GM13976 (cell line): ENCODE data around the gene CALB2.
A peak's percentile ranks its signal among the peaks of the same experiment; 100 is the strongest.

Source experiments
- DNase-seq: peaks from one replicate; pipeline ENCODE4 v3.0.0; 2012; ENCODE audit warnings: low spot score
- in situ Hi-C: fragments of 300-500 bp; cut with MboI; formaldehyde crosslinking; loops from one replicate; pipeline ENCODE4 v1.12.0; 2022; ENCODE audit warnings: low sequenced_read_pairs, mixed read lengths, inconsistent platforms; ENCODE audit not compliant: unreplicated experiment
- TF ChIP-seq, protein P1 (sequence below): IDR thresholded peaks from 2 replicates; pipeline ENCODE4 v1.5.1; 2012; ENCODE audit warnings: borderline replicate concordance, mild to moderate bottlenecking; ENCODE audit not compliant: insufficient read depth; ENCODE audit errors: extremely low read depth, missing control alignments, control extremely low read depth

The CALB2 gene

DNA sequence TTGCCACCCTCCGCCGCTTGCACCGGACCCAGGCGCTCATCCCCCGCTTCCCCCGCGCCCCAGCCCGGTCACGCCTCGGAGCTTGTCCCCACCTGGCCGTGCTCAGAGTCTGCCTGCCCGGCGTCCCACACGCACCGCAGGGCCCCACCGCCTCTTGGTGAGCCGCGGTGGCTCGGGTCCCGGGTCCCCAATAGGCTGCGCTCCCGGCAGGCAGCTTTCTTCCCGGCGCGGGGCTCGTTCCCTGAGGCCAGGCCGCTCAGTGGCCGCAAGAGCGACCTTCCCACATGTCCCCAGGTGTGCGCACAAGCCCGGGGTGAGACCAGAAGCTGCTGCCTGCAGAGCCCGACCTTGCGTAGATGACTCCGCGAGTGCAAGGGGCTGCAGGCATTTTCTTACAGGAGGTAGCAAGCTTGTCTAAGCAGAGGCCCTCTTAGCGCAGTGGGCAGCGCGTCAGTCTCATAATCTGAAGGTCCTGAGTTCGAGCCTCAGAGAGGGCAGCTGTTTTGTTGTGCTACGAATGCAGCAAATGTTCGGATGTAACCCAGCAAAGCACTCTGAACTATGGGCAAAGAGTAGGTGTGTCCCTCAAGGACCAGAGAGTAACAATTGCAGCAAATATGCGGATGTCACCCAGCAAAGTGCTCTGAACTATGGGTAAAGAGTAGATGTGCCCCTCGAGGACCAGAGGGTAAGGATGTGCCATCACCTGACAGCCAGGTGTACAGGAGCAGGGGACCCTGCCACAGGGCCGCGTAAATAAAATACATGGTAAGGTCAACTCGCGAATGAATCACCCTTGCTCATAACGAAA is 67.8 kb downstream of the CALB2 start:
- DNase-seq, result peak; percentile 71
- TF ChIP-seq, protein P1, sequence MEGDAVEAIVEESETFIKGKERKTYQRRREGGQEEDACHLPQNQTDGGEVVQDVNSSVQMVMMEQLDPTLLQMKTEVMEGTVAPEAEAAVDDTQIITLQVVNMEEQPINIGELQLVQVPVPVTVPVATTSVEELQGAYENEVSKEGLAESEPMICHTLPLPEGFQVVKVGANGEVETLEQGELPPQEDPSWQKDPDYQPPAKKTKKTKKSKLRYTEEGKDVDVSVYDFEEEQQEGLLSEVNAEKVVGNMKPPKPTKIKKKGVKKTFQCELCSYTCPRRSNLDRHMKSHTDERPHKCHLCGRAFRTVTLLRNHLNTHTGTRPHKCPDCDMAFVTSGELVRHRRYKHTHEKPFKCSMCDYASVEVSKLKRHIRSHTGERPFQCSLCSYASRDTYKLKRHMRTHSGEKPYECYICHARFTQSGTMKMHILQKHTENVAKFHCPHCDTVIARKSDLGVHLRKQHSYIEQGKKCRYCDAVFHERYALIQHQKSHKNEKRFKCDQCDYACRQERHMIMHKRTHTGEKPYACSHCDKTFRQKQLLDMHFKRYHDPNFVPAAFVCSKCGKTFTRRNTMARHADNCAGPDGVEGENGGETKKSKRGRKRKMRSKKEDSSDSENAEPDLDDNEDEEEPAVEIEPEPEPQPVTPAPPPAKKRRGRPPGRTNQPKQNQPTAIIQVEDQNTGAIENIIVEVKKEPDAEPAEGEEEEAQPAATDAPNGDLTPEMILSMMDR, result no peak
- in situ Hi-C loops, result loop anchor here (10.0 kb wide), 1 partner anchor 189 kb away; no protein-coding TSS in a partner anchor

DNA sequence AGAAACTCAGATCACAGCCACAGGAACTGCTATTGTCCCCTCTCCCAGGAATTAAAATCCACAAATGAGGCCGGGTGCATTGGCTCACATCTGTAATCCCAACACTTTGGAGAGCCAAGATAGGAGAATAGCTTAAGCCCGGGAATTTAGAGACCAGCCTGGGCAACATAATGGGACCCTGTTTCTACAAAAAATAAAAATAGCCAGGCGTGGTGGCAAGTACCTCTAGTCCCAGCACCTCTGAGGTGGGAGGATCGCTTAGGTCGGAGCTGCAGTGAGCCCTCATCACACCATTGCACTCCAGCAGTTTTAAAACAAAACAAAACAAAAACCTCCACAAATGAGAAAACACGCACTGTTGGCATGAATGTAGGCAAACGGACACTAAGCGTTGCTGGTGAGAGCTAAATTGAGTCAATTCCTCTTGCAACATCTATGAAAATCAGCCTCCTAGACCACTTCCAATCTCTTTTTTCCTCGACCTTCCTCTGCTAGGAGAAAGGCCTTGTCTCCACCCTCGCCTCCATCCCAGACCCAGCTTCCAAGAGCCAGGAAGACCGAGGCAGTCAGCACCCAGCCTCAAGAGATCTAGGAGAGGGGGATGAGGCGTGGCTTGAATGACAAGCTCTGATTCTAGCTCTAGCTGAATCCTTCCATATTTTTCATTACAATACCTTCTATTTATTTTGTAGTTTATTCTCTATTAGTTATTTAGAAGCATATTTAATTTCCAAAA is 68.5 kb downstream of the CALB2 start:
- in situ Hi-C loops, result loop anchor here (10.0 kb wide), 1 partner anchor 188 kb away; no protein-coding TSS in a partner anchor
- TF ChIP-seq, protein P1, result no peak

DNA sequence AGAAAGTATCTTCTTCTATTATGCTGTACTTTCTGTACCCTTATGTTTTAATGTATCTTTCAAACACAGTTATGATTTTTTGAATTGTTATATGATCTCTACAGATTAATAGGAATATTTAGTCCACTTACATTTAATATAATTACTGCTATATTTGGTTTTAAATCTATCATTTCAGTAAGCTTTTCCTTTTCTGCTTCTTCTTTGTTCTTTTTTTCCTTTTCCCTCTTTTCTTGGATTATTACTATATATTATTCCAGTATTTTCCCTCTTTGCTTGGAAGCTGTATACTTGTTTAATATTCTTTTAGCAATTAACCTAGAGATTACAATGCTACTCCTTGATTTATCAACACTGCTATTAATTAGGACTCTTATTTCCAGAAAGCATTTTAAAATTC is 69.9 kb downstream of the CALB2 start:
- in situ Hi-C loops, result loop anchor here (10.0 kb wide), 1 partner anchor 186 kb away; no protein-coding TSS in a partner anchor
- DNase-seq, result no peak
- TF ChIP-seq, protein P1, result no peak

More for the DNA sequence above, 68.5 kb downstream of the CALB2 start:
- DNase-seq, result no peak

DNA sequence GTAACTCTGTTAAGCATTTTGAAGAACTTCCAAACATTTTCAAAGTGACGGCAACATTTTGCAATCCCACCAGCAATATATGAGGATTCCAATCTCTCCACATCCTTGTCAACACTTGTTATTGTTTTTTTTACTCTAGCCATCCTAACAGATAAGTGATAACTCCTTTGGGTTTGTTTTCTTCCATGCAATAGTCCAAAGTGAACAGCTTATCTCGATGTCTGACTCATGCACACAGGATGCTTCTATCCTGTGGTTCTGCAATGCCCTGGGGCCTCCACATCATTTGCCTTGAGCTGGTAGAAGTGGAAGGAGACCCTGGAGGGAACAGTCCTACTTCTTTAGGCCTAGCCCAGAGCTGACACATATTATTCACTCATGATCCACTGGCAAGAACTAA is 70.4 kb downstream of the CALB2 start:
- DNase-seq, result no peak
- TF ChIP-seq, protein P1, result no peak
- in situ Hi-C loops, result loop anchor here (10.0 kb wide), 1 partner anchor 186 kb away; no protein-coding TSS in a partner anchor

DNA sequence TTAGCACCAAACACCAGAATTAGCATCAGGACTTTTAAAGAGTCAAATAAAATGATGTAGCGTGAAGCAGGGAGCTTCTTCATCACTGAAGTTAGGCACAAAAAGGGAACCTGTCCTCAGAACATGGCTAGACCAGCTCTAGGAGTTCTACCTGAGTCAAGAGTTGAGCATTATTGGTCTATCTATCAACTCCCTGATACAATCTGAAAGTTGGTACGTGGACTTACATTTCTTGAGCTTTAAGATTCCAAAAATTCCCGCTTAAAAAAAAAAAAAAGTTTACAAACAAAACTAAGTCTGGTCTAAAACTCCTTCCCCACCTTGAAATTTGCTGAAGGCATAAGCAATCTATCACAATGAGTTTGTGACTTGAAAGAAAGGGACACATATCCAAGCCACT is 71.1 kb downstream of the CALB2 start:
- in situ Hi-C loops, result loop anchor here (10.0 kb wide), 1 partner anchor 185 kb away; no protein-coding TSS in a partner anchor
- no peak for DNase-seq
- TF ChIP-seq, protein P1, result no peak

DNA sequence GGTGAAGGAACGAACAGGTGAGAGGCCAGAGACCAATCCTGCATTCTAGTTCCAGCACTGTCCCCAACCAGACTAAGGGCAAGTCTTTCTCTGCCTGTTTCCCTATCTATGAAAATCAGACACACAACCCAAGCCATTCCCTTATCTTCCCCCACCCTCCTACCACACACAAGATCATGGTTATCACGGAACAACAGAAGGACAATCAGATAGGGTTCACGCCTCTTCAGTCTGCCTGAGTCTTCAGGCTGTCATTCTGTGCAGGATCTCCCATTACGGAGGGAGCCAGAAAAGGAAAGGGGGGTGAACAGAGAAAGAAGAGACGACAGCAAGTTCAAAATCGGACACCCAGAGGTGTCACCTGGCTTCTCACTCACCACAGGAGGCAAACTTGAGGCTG is 72.2 kb downstream of the CALB2 start:
- TF ChIP-seq, protein P1, result no peak
- no peak for DNase-seq
- in situ Hi-C loops, result no loop called here
